Immature natural killer cell (primary cell): ENCODE measurements around the gene TAAR1. TPM values are rescaled to one million over a fixed set of nuclear protein-coding genes. Genes with fewer than 3 reads are reported as not detected.
"Not testable (repeated sequence)": the region's sequence is repeated elsewhere in the genome, so short reads cannot be mapped to it uniquely, and the experiment has no call there.

Experiments used
- DNase-seq, 3 donors: peaks; one replicate each; pipeline ENCODE4 v3.0.0; 2022; ENCODE audit warnings: mixed read lengths in 1 of 3
- H3K27ac Mint-ChIP-seq, 6 donors: one replicate each; pipeline ENCODE4 v1.8.0; 2020; ENCODE audit warnings: mixed read lengths in 6 of 6, mild to moderate bottlenecking in 5 of 6, inconsistent platforms in 4 of 6, moderate library complexity in 3 of 6
- H3K27me3 Mint-ChIP-seq, 3 donors: one replicate each; pipeline ENCODE4 v1.8.0; 2020 to 2021; ENCODE audit warnings: low read depth in 3 of 3, mild to moderate bottlenecking in 3 of 3, mixed read lengths in 3 of 3, moderate library complexity in 3 of 3, inconsistent platforms in 1 of 3
- H3K36me3 Mint-ChIP-seq, 3 donors: one replicate each; pipeline ENCODE4 v1.8.0; 2020; ENCODE audit warnings: mixed read lengths in 3 of 3, inconsistent platforms in 2 of 3, mild to moderate bottlenecking in 2 of 3
- H3K4me1 Mint-ChIP-seq, 2 donors: one replicate each; pipeline ENCODE4 v1.8.0; 2020; ENCODE audit warnings: inconsistent platforms in 2 of 2, mild to moderate bottlenecking in 2 of 2, mixed read lengths in 2 of 2, moderate library complexity in 1 of 2
- H3K4me3 Mint-ChIP-seq, 5 donors: one replicate each; pipeline ENCODE4 v1.8.0; 2020; ENCODE audit warnings: mild to moderate bottlenecking in 5 of 5, mixed read lengths in 5 of 5, inconsistent platforms in 3 of 5, moderate library complexity in 3 of 5
- H3K9me3 Mint-ChIP-seq, 6 donors: one replicate each; pipeline ENCODE4 v1.8.0; 2020; ENCODE audit warnings: mild to moderate bottlenecking in 6 of 6, mixed read lengths in 6 of 6, inconsistent platforms in 4 of 6, moderate library complexity in 3 of 6
- polyA plus RNA-seq, 3 donors: library from polyadenylated mRNA; unstranded; fragments of 300-500 nt; fragmentation: Illumina TruSeq; gene quantifications; one replicate each; pipeline ENCODE4 v1.2.3, GENCODE V29; 2021

TAAR1 gene
- polyA plus RNA-seq, 3 donors from 2014 or later, result not detected

- H3K4me3 Mint-ChIP-seq, H3K27me3 Mint-ChIP-seq, DNase-seq, H3K9me3 Mint-ChIP-seq, H3K27ac Mint-ChIP-seq, H3K36me3 Mint-ChIP-seq: not testable (repeated sequence)
- peaks cover 31 to 45% of the 10 kb centered on the region in 2 donors for H3K4me1 Mint-ChIP-seq
Measured at GRCh38 chr6:132679094-132679493, 20.1 kb upstream of the TAAR1 start.

DNA sequence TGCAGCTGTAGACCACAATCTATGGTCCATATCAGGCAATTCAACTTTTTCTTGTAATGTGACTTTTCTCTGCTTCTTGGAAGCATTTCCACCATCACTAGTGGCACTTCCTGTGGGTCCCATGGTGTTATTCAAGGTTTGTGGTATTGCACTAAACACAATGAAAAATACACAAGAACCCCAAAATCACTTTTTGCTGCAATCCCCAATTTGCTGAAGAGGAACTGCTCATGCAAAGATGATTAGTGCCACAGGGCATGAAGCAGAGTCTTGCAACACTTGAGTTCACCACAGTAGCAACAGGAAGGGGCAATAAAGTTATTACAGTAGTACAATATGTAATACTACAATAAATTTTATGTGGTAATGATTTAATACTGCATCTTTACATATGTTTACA is 16.8 kb upstream of the TAAR1 start:
- no peaks in the 10 kb centered on the region for H3K36me3 Mint-ChIP-seq
- H3K27ac Mint-ChIP-seq, result peak overlapping the region in 4 of 6 donors; percentile 41 to 70 (median 59)
- H3K27me3 Mint-ChIP-seq, result peaks cover 0 to 9% (median under 1%) of the 10 kb centered on the region in 3 donors
- DNase-seq, result peak in 2 of 3 donors; percentile 9 to 11
- peak overlapping the region; percentile 10 to 72 (median 60) for H3K4me3 Mint-ChIP-seq
- H3K4me1 Mint-ChIP-seq, result peaks cover 53 to 57% of the 10 kb centered on the region in 2 donors
- no peaks in the 10 kb centered on the region for H3K9me3 Mint-ChIP-seq

GRCh38 chr6:132675002-132675401 is 16.0 kb upstream of the TAAR1 start:
- H3K9me3 Mint-ChIP-seq, result no peaks in the 10 kb centered on the region
- peaks cover 0 to 9% (median 2%) of the 10 kb centered on the region in 3 donors for H3K27me3 Mint-ChIP-seq
- peaks cover 54 to 58% of the 10 kb centered on the region in 2 donors for H3K4me1 Mint-ChIP-seq
- H3K36me3 Mint-ChIP-seq, result no peaks in the 10 kb centered on the region
- DNase-seq, result no peak
- H3K4me3 Mint-ChIP-seq, result peak overlapping the region in 1 of 5 donors; percentile 2
- H3K27ac Mint-ChIP-seq, result peak overlapping the region; percentile 41 to 80 (median 72)

GRCh38 chr6:132673376-132674094 is 14.6 kb upstream of the TAAR1 start:
- peaks cover 57 to 60% of the 10 kb centered on the region in 2 donors for H3K4me1 Mint-ChIP-seq
- DNase-seq, result peak; percentile 46 to 52 (median 46)
- H3K27me3 Mint-ChIP-seq, result peaks cover 0 to 9% (median 2%) of the 10 kb centered on the region in 3 donors
- H3K9me3 Mint-ChIP-seq, result no peaks in the 10 kb centered on the region
- peak overlapping the region; percentile 5 to 60 (median 36) for H3K4me3 Mint-ChIP-seq
- no peaks in the 10 kb centered on the region for H3K36me3 Mint-ChIP-seq
- peak overlapping the region; percentile 2 to 81 (median 60) for H3K27ac Mint-ChIP-seq

DNA sequence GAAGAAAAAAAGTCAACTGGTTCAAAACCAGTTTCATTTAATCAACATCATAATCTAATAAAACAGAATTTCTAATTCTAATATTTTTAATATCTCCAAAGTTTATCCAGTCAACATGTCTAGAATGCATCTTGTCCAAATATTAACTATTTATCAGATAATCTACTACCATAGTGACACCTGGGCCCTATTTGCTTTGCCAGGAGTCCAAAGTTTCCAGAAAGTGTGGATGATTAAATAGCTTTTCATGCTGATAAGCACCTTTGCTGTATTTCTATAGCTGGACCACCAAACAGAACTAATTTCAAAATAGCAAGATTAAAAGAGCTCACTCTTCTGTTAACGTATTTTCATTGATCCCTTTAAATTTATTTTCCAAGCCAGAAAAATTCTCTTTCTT is 12.3 kb upstream of the TAAR1 start:
- DNase-seq, result no peak
- no peak overlapping the region for H3K27ac Mint-ChIP-seq
- no peak overlapping the region for H3K4me3 Mint-ChIP-seq
- peaks cover 40 to 44% of the 10 kb centered on the region in 2 donors for H3K4me1 Mint-ChIP-seq
- H3K36me3 Mint-ChIP-seq, result no peaks in the 10 kb centered on the region
- H3K9me3 Mint-ChIP-seq, result peaks cover 0 to 1% (median 0%) of the 10 kb centered on the region in 6 donors
- H3K27me3 Mint-ChIP-seq, result peaks cover 0 to 7% (median 3%) of the 10 kb centered on the region in 3 donors

- DNase-seq, result peak; percentile 33 to 39 (median 34)
- peak overlapping the region in 2 of 5 donors; percentile 18 to 52 for H3K4me3 Mint-ChIP-seq
- H3K4me1 Mint-ChIP-seq, result peaks cover 24 to 32% of the 10 kb centered on the region in 2 donors
- no peak overlapping the region for H3K27ac Mint-ChIP-seq
- H3K36me3 Mint-ChIP-seq, result no peaks in the 10 kb centered on the region
- H3K27me3 Mint-ChIP-seq, result peaks cover 0 to 4% (median 4%) of the 10 kb centered on the region in 3 donors
- H3K9me3 Mint-ChIP-seq, result peaks cover 0 to 3% (median 0%) of the 10 kb centered on the region in 6 donors
Measured at GRCh38 chr6:132669690-132670291, 10.8 kb upstream of the TAAR1 start.

DNA sequence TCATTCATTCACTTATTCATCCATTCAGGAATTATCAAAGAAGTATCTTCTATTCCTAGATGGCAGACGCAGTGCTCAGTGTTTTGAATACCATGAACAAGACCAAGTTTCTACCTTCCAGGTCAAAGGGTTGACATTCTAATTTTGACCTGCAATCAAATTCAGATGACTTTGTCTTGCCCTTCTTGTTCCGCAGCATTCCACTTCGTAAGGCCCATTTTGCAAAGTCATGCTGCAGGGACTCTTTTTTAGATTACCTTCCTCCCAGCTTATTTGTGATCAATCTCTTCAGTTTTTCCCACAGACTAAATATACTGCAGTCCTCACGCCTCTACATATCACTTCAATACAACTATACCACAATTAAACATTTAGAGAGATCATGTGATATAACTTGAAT is 7.1 kb upstream of the TAAR1 start:
- no peak overlapping the region for H3K27ac Mint-ChIP-seq
- H3K4me3 Mint-ChIP-seq, result no peak overlapping the region
- peaks cover 0 to 3% (median 0%) of the 10 kb centered on the region in 6 donors for H3K9me3 Mint-ChIP-seq
- peaks cover 4 to 5% of the 10 kb centered on the region in 2 donors for H3K4me1 Mint-ChIP-seq
- H3K27me3 Mint-ChIP-seq, result peaks cover 0 to 4% (median 0%) of the 10 kb centered on the region in 3 donors
- no peaks in the 10 kb centered on the region for H3K36me3 Mint-ChIP-seq
- DNase-seq, result no peak

- H3K27me3 Mint-ChIP-seq, result peaks cover 0 to 2% (median 0%) of the 10 kb centered on the region in 3 donors
- peaks cover 0 to 3% (median 0%) of the 10 kb centered on the region in 6 donors for H3K9me3 Mint-ChIP-seq
- no peak overlapping the region for H3K4me3 Mint-ChIP-seq
- H3K27ac Mint-ChIP-seq, result no peak overlapping the region
- no peaks in the 10 kb centered on the region for H3K36me3 Mint-ChIP-seq
- H3K4me1 Mint-ChIP-seq, result no peaks in the 10 kb centered on the region
- no peak for DNase-seq
Measured at GRCh38 chr6:132664309-132665034, 5.5 kb upstream of the TAAR1 start.

DNA sequence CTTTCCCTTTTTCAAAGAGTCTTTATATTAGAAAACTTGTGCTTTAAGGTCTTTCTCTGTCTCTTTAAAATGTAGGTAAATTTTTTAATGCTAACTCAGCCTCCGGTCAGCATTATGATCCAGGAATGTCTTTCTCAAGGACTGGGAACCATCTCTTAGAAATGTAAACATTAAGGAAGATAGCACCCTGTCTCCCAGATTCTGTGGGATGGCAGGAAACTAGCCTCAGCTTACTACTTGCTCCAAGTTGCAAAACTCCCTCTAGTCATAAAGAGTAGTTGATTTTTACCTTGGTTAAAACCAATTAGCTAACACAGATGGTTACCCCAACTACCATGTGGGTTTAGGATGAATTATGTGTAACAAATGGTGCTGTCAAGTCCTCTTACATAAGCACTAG is 4.7 kb upstream of the TAAR1 start:
- Mint-ChIP-seq H3K4me3 (no peak overlapping the region), H3K9me3 (peaks cover 0 to 3% (median 0%) of the 10 kb centered on the region in 6 donors), H3K36me3 (no peaks in the 10 kb centered on the region), H3K4me1 (no peaks in the 10 kb centered on the region), H3K27ac (no peak overlapping the region), H3K27me3 (peaks cover 0 to 2% (median 0%) of the 10 kb centered on the region in 3 donors)
- DNase-seq, result no peak

GRCh38 chr6:132661906-132662305 is 2.9 kb upstream of the TAAR1 start:
- Mint-ChIP-seq H3K27ac (no peak overlapping the region), H3K36me3 (no peaks in the 10 kb centered on the region), H3K27me3 (peaks cover 0 to 2% (median 0%) of the 10 kb centered on the region in 3 donors), H3K4me3 (no peak overlapping the region), H3K4me1 (no peaks in the 10 kb centered on the region), H3K9me3 (peaks cover 0 to 3% (median 0%) of the 10 kb centered on the region in 6 donors)
- no peak for DNase-seq

DNA sequence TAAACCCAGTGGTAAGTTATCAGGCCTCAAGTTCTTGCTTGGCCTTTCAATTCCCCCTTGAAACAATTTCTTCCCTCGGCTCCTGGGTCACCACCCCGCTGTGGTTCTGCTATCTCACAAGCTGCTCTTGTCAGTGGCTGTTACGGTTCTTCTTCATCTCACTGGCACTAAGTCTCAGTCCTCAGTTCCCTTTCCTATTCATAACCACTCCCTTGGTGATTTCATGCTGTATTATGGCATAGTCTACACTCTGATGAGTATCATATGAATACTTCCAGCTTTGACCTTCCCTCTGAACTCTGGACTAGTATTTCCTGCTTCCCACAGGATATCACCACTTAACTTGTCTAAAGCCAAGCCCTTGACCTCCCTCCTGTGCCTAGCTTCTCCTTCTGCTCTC is 7.9 kb downstream of the TAAR1 start:
- Mint-ChIP-seq H3K27ac (no peak overlapping the region), H3K4me1 (peaks cover 1 to 9% of the 10 kb centered on the region in 2 donors), H3K4me3 (no peak overlapping the region), H3K36me3 (no peaks in the 10 kb centered on the region), H3K9me3 (no peaks in the 10 kb centered on the region), H3K27me3 (no peaks in the 10 kb centered on the region)
- DNase-seq, result no peak

DNA sequence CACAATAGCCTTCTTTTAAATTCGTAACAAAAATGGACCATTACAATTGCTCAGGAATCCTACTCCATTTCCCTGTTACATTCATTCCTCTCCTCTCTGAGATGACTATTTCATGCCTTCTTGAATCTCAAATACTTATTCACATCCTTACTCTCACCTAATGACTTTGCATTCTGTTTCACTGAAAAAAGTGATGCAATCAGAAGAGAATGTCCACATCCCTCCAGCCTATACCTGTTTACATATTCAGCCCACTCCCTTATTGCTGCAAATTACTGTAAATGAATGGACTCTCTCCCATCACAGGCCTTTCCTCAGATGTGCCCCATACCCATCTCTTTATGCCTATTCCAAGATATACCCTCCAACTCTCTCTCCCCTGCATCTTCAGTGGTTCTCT is 8.6 kb downstream of the TAAR1 start:
- no peaks in the 10 kb centered on the region for H3K9me3 Mint-ChIP-seq
- no peak overlapping the region for H3K27ac Mint-ChIP-seq
- no peaks in the 10 kb centered on the region for H3K27me3 Mint-ChIP-seq
- no peaks in the 10 kb centered on the region for H3K36me3 Mint-ChIP-seq
- H3K4me3 Mint-ChIP-seq, result no peak overlapping the region
- peaks cover 1 to 15% of the 10 kb centered on the region in 2 donors for H3K4me1 Mint-ChIP-seq
- DNase-seq, result no peak

DNA sequence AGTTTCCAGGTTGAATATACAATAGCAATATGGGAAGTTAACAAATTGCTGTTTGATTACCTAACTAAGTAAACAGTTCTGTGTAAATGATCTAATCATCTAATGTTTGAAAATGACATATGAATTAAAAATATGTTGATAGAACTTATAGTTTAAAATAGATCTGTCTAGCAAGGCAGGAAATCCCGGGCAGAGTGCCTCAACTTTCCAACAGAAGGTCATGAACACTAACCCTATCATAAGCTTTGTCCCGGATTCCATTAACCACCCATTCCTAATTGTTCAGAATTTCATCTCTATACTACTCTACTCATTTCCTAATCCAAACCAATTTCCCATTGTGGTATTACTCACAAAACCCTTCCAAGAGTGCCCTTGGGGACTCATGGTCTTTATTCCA is 10.2 kb downstream of the TAAR1 start:
- Mint-ChIP-seq H3K27ac (peak overlapping the region in 1 of 6 donors; percentile 37), H3K9me3 (no peaks in the 10 kb centered on the region), H3K4me3 (peak overlapping the region in 1 of 5 donors; percentile 61), H3K36me3 (no peaks in the 10 kb centered on the region), H3K4me1 (peaks cover 1 to 15% of the 10 kb centered on the region in 2 donors), H3K27me3 (no peaks in the 10 kb centered on the region)
- DNase-seq, result no peak

GRCh38 chr6:132648356-132648755 is 10.6 kb downstream of the TAAR1 start:
- H3K36me3 Mint-ChIP-seq, result no peaks in the 10 kb centered on the region
- peak overlapping the region in 3 of 6 donors; percentile 17 to 58 (median 41) for H3K27ac Mint-ChIP-seq
- peak overlapping the region; percentile 4 to 61 (median 29) for H3K4me3 Mint-ChIP-seq

More at GRCh38 chr6:132648356-132648755, 10.6 kb downstream of the TAAR1 start:
- H3K9me3 Mint-ChIP-seq, result no peaks in the 10 kb centered on the region
- DNase-seq, result peak; percentile 33 to 44 (median 42)
- H3K27me3 Mint-ChIP-seq, result no peaks in the 10 kb centered on the region
- H3K4me1 Mint-ChIP-seq, result peaks cover 1 to 15% of the 10 kb centered on the region in 2 donors
